ENCODE results near the gene RBPMS2. TPM values are rescaled to one million over a fixed set of nuclear protein-coding genes. Genes with fewer than 3 reads are reported as not detected.

The RBPMS2 gene
- total and polyA plus RNA-seq, 2 of the 8 experiments (the other 6 are each of a cell fraction or from before 2014, with no cell fraction given) = 55.8 to 238 TPM

GRCh38 chr15:64770626-64771025, 4.8 kb downstream of the RBPMS2 start (continued):
- no peak for TF ChIP-seq CEBPB (IDR thresholded peaks at IDR 0.05; ENCODE audit: low read depth, low read length)
- TF ChIP-seq PHF8 (conservative IDR thresholded peaks at IDR 0.05; ENCODE audit: low read depth, low read length) = no peak

All from H1 (cell line).